OCI-LY3 (cell line): Measurements from ENCODE around the gene LPAR3.

ENCODE experiments used
- H2AFZ ChIP-seq: fragments of 200-600, 300-600 bp; shearing (Covaris generic); 2 replicates; pipeline ENCODE4 v1.6.0; 2014; ENCODE audit warnings: antibody characterized with exemption, low read depth, low read length
- H3K27ac ChIP-seq: fragments of 200-600, 300-600 bp; sonication (generic); 2 replicates; pipeline ENCODE4 v1.5.1; 2014; ENCODE audit warnings: mild to moderate bottlenecking, low read length, moderate library complexity, mixed read lengths
- H3K27me3 ChIP-seq: fragments of 200-600, 300-600 bp; sonication (generic); 2 replicates; pipeline ENCODE4 v1.6.1; 2014; ENCODE audit warnings: low read depth, low read length, mixed read lengths
- H3K36me3 ChIP-seq: fragments of 200-600, 300-600 bp; sonication (generic); replicated peaks from 2 replicates; pipeline ENCODE3; 2014; ENCODE audit warnings: low read depth, low read length, mixed read lengths
- H3K4me1 ChIP-seq: fragments of 300-600, 200-600 bp; sonication (generic); 2 replicates; pipeline ENCODE4 v1.6.1; 2014; ENCODE audit warnings: low read length, mixed read lengths
- H3K4me2 ChIP-seq: fragments of 200-600, 300-600 bp; sonication (generic); 2 replicates; pipeline ENCODE4 v1.6.1; 2014; ENCODE audit warnings: low read length, mixed read lengths
- H3K4me3 ChIP-seq: fragments of 300-600, 200-600 bp; sonication (generic); 2 replicates; pipeline ENCODE4 v1.5.1; 2014; ENCODE audit warnings: antibody characterized with exemption, mild to moderate bottlenecking, low read length, moderate library complexity
- H3K79me2 ChIP-seq: fragments of 300-600, 200-600 bp; shearing (Covaris generic); 2 replicates; pipeline ENCODE4 v1.6.1; 2014; ENCODE audit warnings: mild to moderate bottlenecking, low read length, mixed read lengths
- H3K9ac ChIP-seq: fragments of 300-600, 200-600 bp; shearing (Covaris generic); 2 replicates; pipeline ENCODE4 v1.6.0; 2014; ENCODE audit warnings: mild to moderate bottlenecking, low read length, moderate library complexity
- H3K9me3 ChIP-seq: fragments of 200-600, 300-600 bp; shearing (Covaris generic); 2 replicates; pipeline ENCODE4 v1.6.1; 2014; ENCODE audit warnings: low read length, mixed read lengths; ENCODE audit not compliant: insufficient read depth
- H4K20me1 ChIP-seq: fragments of 200-600, 300-600 bp; sonication (generic); 2 replicates; pipeline ENCODE4 v1.6.1; 2016; ENCODE audit warnings: low read length, mixed read lengths; ENCODE audit not compliant: insufficient read depth
- CTCF ChIP-seq: fragments of 200-600, 300-600 bp; sonication (generic); IDR thresholded peaks from 2 replicates; pipeline ENCODE4 v1.5.1; 2014; ENCODE audit warnings: antibody characterized with exemption, low read length, low read depth
- EZH2phosphoT487 ChIP-seq: fragments of 200-600 bp; shearing (Covaris generic); IDR thresholded peaks from 2 replicates; pipeline ENCODE4 v1.6.1; 2018; ENCODE audit warnings: antibody characterized with exemption, mixed run types, low read depth

Gene LPAR3

GRCh38 chr1:84883286-84883685, 9.7 kb downstream of the LPAR3 start:
- Histone ChIP-seq H3K79me2 (no peaks in the 10 kb centered on the region), H3K9me3 (no peaks in the 10 kb centered on the region), H3K9ac (no peak overlapping the region), H3K4me1 (no peaks in the 10 kb centered on the region), H2AFZ (no peak overlapping the region), H4K20me1 (no peaks in the 10 kb centered on the region), H3K4me3 (no peak overlapping the region), H3K27me3 (no peaks in the 10 kb centered on the region), H3K36me3 (no peaks in the 10 kb centered on the region), H3K4me2 (no peak overlapping the region), H3K27ac (no peak overlapping the region)
- no peak for TF ChIP-seq EZH2phosphoT487
- no peak for TF ChIP-seq CTCF

- Histone ChIP-seq H3K4me1 (no peaks in the 10 kb centered on the region), H3K36me3 (no peaks in the 10 kb centered on the region), H3K9me3 (no peaks in the 10 kb centered on the region), H4K20me1 (no peaks in the 10 kb centered on the region), H3K79me2 (no peaks in the 10 kb centered on the region), H3K27me3 (no peaks in the 10 kb centered on the region), H3K27ac (no peak overlapping the region), H3K4me3 (no peak overlapping the region), H3K9ac (no peak overlapping the region), H3K4me2 (no peak overlapping the region), H2AFZ (no peak overlapping the region)
- TF ChIP-seq EZH2phosphoT487 (no peak), CTCF (no peak)
Measured at GRCh38 chr1:84877592-84877991, 15.4 kb downstream of the LPAR3 start.

GRCh38 chr1:84876353-84876752, 16.7 kb downstream of the LPAR3 start:
- H3K9me3 ChIP-seq, result no peaks in the 10 kb centered on the region
- H3K36me3 ChIP-seq, result no peaks in the 10 kb centered on the region
- H3K4me1 ChIP-seq, result no peaks in the 10 kb centered on the region
- no peaks in the 10 kb centered on the region for H3K27me3 ChIP-seq
- no peak overlapping the region for H2AFZ ChIP-seq
- TF ChIP-seq EZH2phosphoT487 (no peak), CTCF (no peak)
- H3K4me2 ChIP-seq, result no peak overlapping the region
- no peaks in the 10 kb centered on the region for H4K20me1 ChIP-seq
- no peaks in the 10 kb centered on the region for H3K79me2 ChIP-seq
- no peak overlapping the region for H3K27ac ChIP-seq
- H3K9ac ChIP-seq, result no peak overlapping the region
- H3K4me3 ChIP-seq, result no peak overlapping the region

GRCh38 chr1:84873366-84873765, 19.6 kb downstream of the LPAR3 start:
- Histone ChIP-seq H3K27ac (no peak overlapping the region), H3K9ac (no peak overlapping the region), H3K79me2 (no peaks in the 10 kb centered on the region), H2AFZ (no peak overlapping the region), H3K36me3 (no peaks in the 10 kb centered on the region), H3K9me3 (no peaks in the 10 kb centered on the region), H3K4me1 (no peaks in the 10 kb centered on the region), H3K4me2 (no peak overlapping the region), H4K20me1 (no peaks in the 10 kb centered on the region), H3K27me3 (no peaks in the 10 kb centered on the region), H3K4me3 (no peak overlapping the region)
- TF ChIP-seq CTCF, result no peak
- no peak for TF ChIP-seq EZH2phosphoT487
